OCI-LY3 (cell line): ENCODE results near the gene NFAM1.

Experiments
- EZH2phosphoT487 ChIP-seq: fragments of 200-600 bp; shearing (Covaris generic); IDR thresholded peaks from 2 replicates; pipeline ENCODE4 v1.6.1; 2018; ENCODE audit warnings: antibody characterized with exemption, mixed run types, low read depth
- TF ChIP-seq, protein P1 (sequence below): fragments of 200-600, 300-600 bp; sonication (generic); IDR thresholded peaks from 2 replicates; pipeline ENCODE4 v1.5.1; 2014; ENCODE audit warnings: antibody characterized with exemption, low read length, low read depth

DNA sequence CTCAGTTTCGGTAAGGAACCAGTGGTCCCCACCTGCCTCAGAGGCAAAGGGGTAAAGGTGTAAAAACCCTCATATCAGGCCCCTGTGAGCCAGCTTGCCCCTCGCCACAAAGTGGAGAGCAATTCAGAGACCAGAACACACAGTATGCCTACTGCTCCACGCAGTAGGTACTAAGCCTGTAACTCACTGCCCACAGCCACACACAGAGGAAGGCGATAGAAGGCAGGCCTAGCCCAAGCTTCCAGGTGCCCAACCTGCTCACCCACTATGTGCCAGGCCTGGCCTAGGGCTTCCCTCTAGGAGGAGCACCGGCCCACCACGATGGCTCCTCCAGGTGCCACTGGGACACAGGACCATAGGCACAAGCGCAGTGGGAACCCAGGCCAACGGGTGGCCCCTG, 98.7 kb downstream of the NFAM1 start:
- TF ChIP-seq, protein P1, sequence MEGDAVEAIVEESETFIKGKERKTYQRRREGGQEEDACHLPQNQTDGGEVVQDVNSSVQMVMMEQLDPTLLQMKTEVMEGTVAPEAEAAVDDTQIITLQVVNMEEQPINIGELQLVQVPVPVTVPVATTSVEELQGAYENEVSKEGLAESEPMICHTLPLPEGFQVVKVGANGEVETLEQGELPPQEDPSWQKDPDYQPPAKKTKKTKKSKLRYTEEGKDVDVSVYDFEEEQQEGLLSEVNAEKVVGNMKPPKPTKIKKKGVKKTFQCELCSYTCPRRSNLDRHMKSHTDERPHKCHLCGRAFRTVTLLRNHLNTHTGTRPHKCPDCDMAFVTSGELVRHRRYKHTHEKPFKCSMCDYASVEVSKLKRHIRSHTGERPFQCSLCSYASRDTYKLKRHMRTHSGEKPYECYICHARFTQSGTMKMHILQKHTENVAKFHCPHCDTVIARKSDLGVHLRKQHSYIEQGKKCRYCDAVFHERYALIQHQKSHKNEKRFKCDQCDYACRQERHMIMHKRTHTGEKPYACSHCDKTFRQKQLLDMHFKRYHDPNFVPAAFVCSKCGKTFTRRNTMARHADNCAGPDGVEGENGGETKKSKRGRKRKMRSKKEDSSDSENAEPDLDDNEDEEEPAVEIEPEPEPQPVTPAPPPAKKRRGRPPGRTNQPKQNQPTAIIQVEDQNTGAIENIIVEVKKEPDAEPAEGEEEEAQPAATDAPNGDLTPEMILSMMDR, result no peak
- TF ChIP-seq EZH2phosphoT487, result no peak
